Liver (tissue), 2 donors: ENCODE data around the gene RELN.

ENCODE experiments used
- CTCF ChIP-seq: fragments of 150-350 bp; IDR thresholded peaks from 2 replicates; pipeline ENCODE4 v1.5.1; 2017; ENCODE audit warnings: improper control_type of control experiment, low read depth, low read length; ENCODE audit not compliant: missing input control
- MAX ChIP-seq: IDR thresholded peaks from 2 replicates; pipeline ENCODE4 v1.6.1; 2016; ENCODE audit warnings: antibody characterized with exemption
- donor health status: healthy.

- TF ChIP-seq CTCF (no peak), MAX (no peak)
Observed at GRCh38 chr7:103632005-103632639, 357.3 kb downstream of the RELN start.
